Loucy (cell line): Measurements from ENCODE around the gene ALDH1A2.

Experiments used
- H2AFZ ChIP-seq: fragments of 200-600 bp; sonication (generic); 2 replicates; pipeline ENCODE4 v1.6.0; 2016; ENCODE audit warnings: antibody characterized with exemption, mild to moderate bottlenecking, low read length, moderate library complexity
- H3F3A ChIP-seq: fragments of 200-600 bp; 2 replicates; pipeline ENCODE4 v1.6.0; 2016; ENCODE audit warnings: antibody characterized with exemption, low read depth, mild to moderate bottlenecking
- H3K27me3 ChIP-seq: fragments of 200-600 bp; sonication (generic); 2 replicates; pipeline ENCODE4 v1.6.1; 2014; ENCODE audit warnings: low read length, mild to moderate bottlenecking; ENCODE audit not compliant: insufficient read depth, poor library complexity, severe bottlenecking
- H3K36me3 ChIP-seq: fragments of 200-600 bp; sonication (generic); 2 replicates; pipeline ENCODE4 v1.6.1; 2016; ENCODE audit warnings: low read length; ENCODE audit not compliant: insufficient read depth
- H3K4me1 ChIP-seq: fragments of 200-600 bp; sonication (generic); 2 replicates; pipeline ENCODE4 v1.5.1; 2014; ENCODE audit warnings: low read length, mild to moderate bottlenecking; ENCODE audit not compliant: insufficient read depth, poor library complexity, severe bottlenecking
- H3K4me2 ChIP-seq: fragments of 200-600 bp; sonication (generic); 2 replicates; pipeline ENCODE4 v1.6.0; 2014; ENCODE audit warnings: antibody characterized with exemption, low read length, low read depth, mild to moderate bottlenecking; ENCODE audit not compliant: poor library complexity, severe bottlenecking
- H3K4me3 ChIP-seq: fragments of 200-600 bp; sonication (generic); 2 replicates; pipeline ENCODE4 v1.5.1; 2014; ENCODE audit warnings: low read length, mild to moderate bottlenecking, mixed read lengths; ENCODE audit not compliant: poor library complexity, severe bottlenecking
- H3K79me2 ChIP-seq: fragments of 200-600 bp; sonication (generic); 2 replicates; pipeline ENCODE4 v1.6.1; 2014; ENCODE audit warnings: low read length; ENCODE audit not compliant: insufficient read depth
- H3K9ac ChIP-seq: fragments of 200-600 bp; sonication (generic); 2 replicates; pipeline ENCODE4 v1.6.0; 2014; ENCODE audit warnings: mild to moderate bottlenecking, low read depth, low read length, moderate library complexity; ENCODE audit not compliant: poor library complexity, severe bottlenecking
- H3K9me2 ChIP-seq: fragments of 200-600 bp; sonication (generic); replicated peaks from 2 replicates; pipeline ENCODE4 v1.6.1; 2016; ENCODE audit warnings: low read depth, low read length, mixed read lengths
- H3K9me3 ChIP-seq: fragments of 200-600 bp; sonication (generic); 2 replicates; pipeline ENCODE4 v1.6.1; 2014; ENCODE audit warnings: mild to moderate bottlenecking, antibody characterized with exemption, low read length, low read depth; ENCODE audit not compliant: insufficient read depth
- H4K20me1 ChIP-seq: fragments of 200-600 bp; sonication (generic); 2 replicates; pipeline ENCODE4 v1.6.0; 2014; ENCODE audit warnings: antibody characterized with exemption, low read length, mild to moderate bottlenecking; ENCODE audit not compliant: insufficient read depth, poor library complexity, severe bottlenecking
- EZH2phosphoT487 ChIP-seq: fragments of 200-600 bp; IDR thresholded peaks from 2 replicates; pipeline ENCODE4 v1.6.1; 2018; ENCODE audit warnings: antibody characterized with exemption, mild to moderate bottlenecking, moderate library complexity, borderline replicate concordance
- TF ChIP-seq, protein P1 (sequence below): fragments of 200-600 bp; sonication (generic); conservative IDR thresholded peaks from 2 replicates; pipeline ENCODE4 v1.5.1; 2014; ENCODE audit warnings: mild to moderate bottlenecking, antibody characterized with exemption, low read length

The ALDH1A2 gene

DNA sequence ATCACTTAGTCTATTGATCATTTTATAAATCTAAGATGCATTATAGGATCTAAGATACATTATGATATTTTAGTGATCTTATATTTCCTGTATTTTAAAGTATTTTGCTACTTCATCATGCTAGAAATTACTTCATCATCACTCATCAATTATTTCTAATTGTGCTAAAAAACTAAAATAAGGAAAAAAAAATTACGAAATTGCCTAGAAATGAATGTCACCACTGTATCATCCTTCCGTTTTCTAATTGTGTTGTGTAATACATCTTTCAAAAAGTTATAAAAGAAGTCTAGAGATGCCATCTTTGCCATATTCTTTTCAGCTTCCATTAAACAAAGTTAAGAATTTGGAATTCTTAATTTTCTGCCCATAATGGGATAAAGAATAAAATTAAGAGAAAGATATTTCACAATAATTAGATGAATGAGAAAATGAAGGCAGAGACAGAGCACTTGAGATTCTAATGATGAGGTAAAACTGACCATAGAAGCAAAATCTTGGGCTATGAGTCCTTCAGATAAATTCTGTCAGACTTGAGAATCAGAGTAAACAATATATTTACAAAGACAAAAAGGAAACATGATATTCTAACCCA lies 48.8 kb downstream of the ALDH1A2 start:
- Histone ChIP-seq H3K9ac (no peak overlapping the region), H2AFZ (no peak overlapping the region), H3K4me2 (no peak overlapping the region), H4K20me1 (no peaks in the 10 kb centered on the region), H3K27me3 (peaks cover 27% of the 10 kb centered on the region), H3F3A (no peaks in the 10 kb centered on the region), H3K4me3 (no peak overlapping the region), H3K9me3 (no peaks in the 10 kb centered on the region), H3K36me3 (no peaks in the 10 kb centered on the region), H3K9me2 (no peaks in the 10 kb centered on the region), H3K79me2 (no peaks in the 10 kb centered on the region), H3K4me1 (no peaks in the 10 kb centered on the region)
- no peak for TF ChIP-seq EZH2phosphoT487
- TF ChIP-seq, protein P1, sequence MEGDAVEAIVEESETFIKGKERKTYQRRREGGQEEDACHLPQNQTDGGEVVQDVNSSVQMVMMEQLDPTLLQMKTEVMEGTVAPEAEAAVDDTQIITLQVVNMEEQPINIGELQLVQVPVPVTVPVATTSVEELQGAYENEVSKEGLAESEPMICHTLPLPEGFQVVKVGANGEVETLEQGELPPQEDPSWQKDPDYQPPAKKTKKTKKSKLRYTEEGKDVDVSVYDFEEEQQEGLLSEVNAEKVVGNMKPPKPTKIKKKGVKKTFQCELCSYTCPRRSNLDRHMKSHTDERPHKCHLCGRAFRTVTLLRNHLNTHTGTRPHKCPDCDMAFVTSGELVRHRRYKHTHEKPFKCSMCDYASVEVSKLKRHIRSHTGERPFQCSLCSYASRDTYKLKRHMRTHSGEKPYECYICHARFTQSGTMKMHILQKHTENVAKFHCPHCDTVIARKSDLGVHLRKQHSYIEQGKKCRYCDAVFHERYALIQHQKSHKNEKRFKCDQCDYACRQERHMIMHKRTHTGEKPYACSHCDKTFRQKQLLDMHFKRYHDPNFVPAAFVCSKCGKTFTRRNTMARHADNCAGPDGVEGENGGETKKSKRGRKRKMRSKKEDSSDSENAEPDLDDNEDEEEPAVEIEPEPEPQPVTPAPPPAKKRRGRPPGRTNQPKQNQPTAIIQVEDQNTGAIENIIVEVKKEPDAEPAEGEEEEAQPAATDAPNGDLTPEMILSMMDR, result no peak

DNA sequence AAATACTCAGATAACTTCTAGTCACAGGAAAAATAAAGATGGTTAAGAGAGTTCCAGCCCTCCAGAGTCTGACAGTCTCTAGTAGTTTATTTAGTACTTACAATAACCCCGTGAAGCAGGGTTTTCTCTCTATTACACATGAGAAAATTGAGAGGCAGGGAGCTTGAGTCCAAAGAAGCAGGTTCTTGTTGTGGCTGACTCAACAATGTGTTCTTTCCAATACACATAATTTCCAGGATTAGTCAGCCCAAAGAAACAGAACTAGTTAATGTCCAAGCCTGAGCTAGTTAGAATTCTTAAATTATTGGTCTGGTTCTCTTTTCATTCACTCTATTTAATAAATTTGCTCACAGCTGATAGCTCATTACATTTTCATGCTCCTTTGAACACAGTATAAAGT lies 49.9 kb downstream of the ALDH1A2 start:
- H3K9me2 ChIP-seq, result no peaks in the 10 kb centered on the region

DNA sequence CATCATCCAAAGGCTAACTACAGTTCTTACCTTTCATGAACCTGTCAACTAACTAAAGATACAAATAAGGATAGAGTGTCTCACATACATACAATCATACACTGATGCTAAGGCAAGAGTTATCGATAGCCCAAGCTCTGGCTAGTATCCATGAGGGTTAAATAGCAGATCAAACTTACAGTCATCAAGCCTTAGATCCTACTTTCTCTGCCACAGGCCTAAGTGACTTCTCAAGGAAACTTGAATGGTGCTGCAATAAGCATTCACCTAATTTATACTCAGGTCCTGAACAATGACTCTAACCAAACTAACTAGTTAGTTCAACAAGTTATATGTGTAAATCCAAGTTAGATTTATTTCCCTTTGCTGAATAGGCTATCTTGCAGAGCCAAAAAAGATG lies 51.0 kb downstream of the ALDH1A2 start:
- Histone ChIP-seq H3F3A (no peaks in the 10 kb centered on the region), H3K4me2 (no peak overlapping the region), H3K9ac (no peak overlapping the region)

More for the DNA sequence above, 49.9 kb downstream of the ALDH1A2 start:
- Histone ChIP-seq H3K36me3 (no peaks in the 10 kb centered on the region), H3K27me3 (peaks cover 27% of the 10 kb centered on the region), H3K4me3 (no peak overlapping the region), H3K79me2 (no peaks in the 10 kb centered on the region), H4K20me1 (no peaks in the 10 kb centered on the region), H3K9me3 (no peaks in the 10 kb centered on the region), H3F3A (no peaks in the 10 kb centered on the region), H3K4me1 (no peaks in the 10 kb centered on the region), H3K4me2 (no peak overlapping the region), H2AFZ (no peak overlapping the region), H3K9ac (no peak overlapping the region)
- TF ChIP-seq EZH2phosphoT487, result no peak
- TF ChIP-seq, protein P1, result no peak

More for the DNA sequence above, 51.0 kb downstream of the ALDH1A2 start:
- Histone ChIP-seq H3K4me1 (no peaks in the 10 kb centered on the region), H3K4me3 (no peak overlapping the region), H3K9me3 (no peaks in the 10 kb centered on the region), H4K20me1 (no peaks in the 10 kb centered on the region), H3K79me2 (no peaks in the 10 kb centered on the region), H2AFZ (no peak overlapping the region), H3K36me3 (no peaks in the 10 kb centered on the region), H3K9me2 (no peaks in the 10 kb centered on the region), H3K27me3 (peaks cover 31% of the 10 kb centered on the region)
- no peak for TF ChIP-seq EZH2phosphoT487
- TF ChIP-seq, protein P1, result no peak
